A549 (cell line): ENCODE data around the gene PTCD2.

Source experiments
- CBX8 ChIP-seq: fragments of 200-600 bp; sonication (generic); IDR thresholded peaks from 2 replicates; pipeline ENCODE4 v1.6.1; 2016
- CHD2 ChIP-seq: fragments of 150-350 bp; IDR thresholded peaks from 2 replicates; pipeline ENCODE4 v1.6.1; 2014; ENCODE audit warnings: low read length; ENCODE audit not compliant: partially characterized antibody
- CTCF ChIP-seq: fragments of >200 bp; sonication (Bioruptor Twin); formaldehyde crosslinking; IDR thresholded peaks from 3 replicates; pipeline ENCODE4 v1.5.1; 2016
- MYC ChIP-seq: IDR thresholded peaks from 2 replicates; pipeline ENCODE4 v1.6.1; 2012; ENCODE audit warnings: mild to moderate bottlenecking, inconsistent platforms, low read length, improper control_type of control experiment, borderline replicate concordance
- POLR2A ChIP-seq: IDR thresholded peaks from 2 replicates; pipeline ENCODE4 v1.6.1; 2012; ENCODE audit warnings: mild to moderate bottlenecking, low read length
- POLR2AphosphoS2 ChIP-seq: conservative IDR thresholded peaks from 2 replicates; pipeline ENCODE4 v1.6.1; 2012; ENCODE audit warnings: low read length, improper control_type of control experiment, inconsistent platforms
- RCOR1 ChIP-seq: fragments of 150-350 bp; IDR thresholded peaks from 2 replicates; pipeline ENCODE4 v1.6.1; 2014; ENCODE audit warnings: antibody characterized with exemption, low read length, low read depth
- REST ChIP-seq: fragments of 200-600 bp; sonication (generic); IDR thresholded peaks from 2 replicates; pipeline ENCODE4 v1.6.1; 2016; ENCODE audit warnings: antibody characterized with exemption, mild to moderate bottlenecking, moderate library complexity
- SREBF2 ChIP-seq: fragments of 450-650 bp; IDR thresholded peaks from 2 replicates; pipeline ENCODE4 v1.6.1; 2014; ENCODE audit warnings: mild to moderate bottlenecking, moderate library complexity

- TF ChIP-seq CHD2 (no peak), CTCF (no peak), REST (no peak), CBX8 (no peak), POLR2A (no peak), POLR2AphosphoS2 (no peak), RCOR1 (no peak), SREBF2 (no peak), MYC (no peak)
Measured at GRCh38 chr5:72301557-72301956, 18.6 kb upstream of the PTCD2 start.
